ENCODE measurements around the gene SLC49A4. TPM values are rescaled to one million over a fixed set of nuclear protein-coding genes. Genes with fewer than 3 reads are reported as not detected.
A peak's percentile ranks its signal among the peaks of the same experiment; 100 is the strongest.
"Not testable (repeated sequence)": the region's sequence is repeated elsewhere in the genome, so short reads cannot be mapped to it uniquely, and the experiment has no call there.

Gene SLC49A4
- total RNA-seq: 15.7 TPM

- H3K4me3 ChIP-seq: peak within 1 kb of the TSS; percentile 65 to 84
- peak within 1 kb of the TSS; percentile 93 for H3K27ac ChIP-seq
- no peaks in the 10 kb centered on the region for H3K9me3 ChIP-seq
- H3K36me3 ChIP-seq: no peaks in the 10 kb centered on the region
- peak in 1 of 2 donors; percentile 89 for DNase-seq (ENCODE audit: extremely low spot score in 2 of 2)
- H3K4me1 ChIP-seq: peaks cover 38% of the 10 kb centered on the region
- intact Hi-C loops (cut with DNase I): no loop called here
- no peaks in the 10 kb centered on the region for H3K27me3 ChIP-seq
- TF ChIP-seq POLR2AphosphoS5 (IDR thresholded peaks at IDR 0.05; ENCODE audit: insufficient read depth in 1 of 2, low read depth in 1 of 2): peak in 1 of 2 donors; percentile 67
- TF ChIP-seq CTCF (IDR thresholded peaks at IDR 0.05): no peak
- TF ChIP-seq POLR2A (IDR thresholded peaks at IDR 0.05): peak in 1 of 2 donors; percentile 78
These were observed at the start of gene SLC49A4 for GRCh38 chr3:122794779-122795673. Gene SLC49A4, plus strand, starts transcription at chr3:122795069. Its CDS starts 124 bp downstream, at chr3:122795193.

DNA sequence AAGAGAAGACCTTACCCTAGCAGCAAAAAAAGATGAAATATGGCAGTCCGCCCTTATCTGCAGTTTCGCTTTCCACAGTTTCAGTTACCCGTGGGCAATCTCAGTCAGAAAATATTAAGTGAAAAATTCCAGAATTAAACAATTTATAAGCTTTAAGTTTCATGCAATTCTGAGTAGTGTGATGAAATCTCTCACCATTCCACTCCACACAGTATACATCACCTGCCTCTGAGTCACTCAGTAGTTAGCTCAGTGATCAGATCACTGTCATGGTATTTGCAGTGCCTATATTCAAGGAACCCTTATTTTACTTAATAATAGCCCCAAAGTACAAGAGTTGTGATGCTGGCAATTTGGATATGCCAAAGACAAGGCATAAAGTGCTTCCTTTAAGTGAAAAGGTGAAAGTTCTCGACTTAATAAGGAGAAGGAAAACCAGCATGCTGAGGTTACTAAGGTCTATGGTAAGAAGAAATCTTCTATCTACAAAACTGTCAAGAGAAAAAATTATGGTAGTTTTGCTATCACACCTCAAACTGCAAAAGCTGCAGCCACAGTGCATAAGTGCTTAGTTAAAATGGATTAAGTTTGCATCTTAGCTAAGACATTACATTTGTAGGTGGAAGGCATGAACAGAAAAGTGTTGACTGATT is 49.4 kb upstream of the SLC49A4 start:
- Histone ChIP-seq H3K27me3 (no peaks in the 10 kb centered on the region), H3K4me1 (no peaks in the 10 kb centered on the region), H3K27ac (no peak overlapping the region), H3K36me3 (peaks cover 0 to 26% of the 10 kb centered on the region in 2 donors), H3K9me3 (no peaks in the 10 kb centered on the region), H3K4me3 (no peak overlapping the region)
- no peak for DNase-seq (ENCODE audit: extremely low spot score in 2 of 2)
- TF ChIP-seq POLR2A (IDR thresholded peaks at IDR 0.05) (no peak), POLR2AphosphoS5 (IDR thresholded peaks at IDR 0.05; ENCODE audit: insufficient read depth in 1 of 2, low read depth in 1 of 2) (no peak), CTCF (IDR thresholded peaks at IDR 0.05) (no peak)
- intact Hi-C loops (cut with DNase I): no loop called here

DNA sequence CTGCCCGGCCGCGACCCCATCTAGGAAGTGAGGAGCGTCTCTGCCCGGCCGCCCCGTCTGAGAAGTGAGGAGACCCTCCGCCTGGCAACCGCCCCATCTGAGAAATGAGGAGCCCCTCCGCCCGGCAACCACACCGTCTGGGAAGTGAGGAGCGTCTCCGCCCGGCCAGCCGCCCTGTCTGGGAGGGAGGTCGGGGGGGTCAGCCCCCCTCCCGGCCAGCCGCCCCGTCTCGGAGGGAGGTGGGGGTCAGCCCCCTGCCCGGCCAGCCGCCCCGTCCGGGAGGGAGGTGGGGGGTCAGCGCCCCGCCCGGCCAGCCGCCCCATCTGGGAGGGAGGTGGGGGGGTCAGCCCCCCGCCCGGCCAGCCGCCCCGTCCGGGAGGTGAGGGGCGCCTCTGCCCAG is 47.6 kb upstream of the SLC49A4 start:
- H3K27me3 ChIP-seq; H3K9me3 ChIP-seq; H3K4me3 ChIP-seq; intact Hi-C loops (cut with DNase I); H3K4me1 ChIP-seq; DNase-seq (ENCODE audit: extremely low spot score in 2 of 2); H3K27ac ChIP-seq: not testable (repeated sequence)
- peaks cover 0 to 16% of the 10 kb centered on the region in 2 donors for H3K36me3 ChIP-seq

GRCh38 chr3:122748347-122748746 is 46.5 kb upstream of the SLC49A4 start:
- DNase-seq (ENCODE audit: extremely low spot score in 2 of 2): no peak
- no peak overlapping the region for H3K4me3 ChIP-seq
- intact Hi-C loops (cut with DNase I): no loop called here
- TF ChIP-seq POLR2AphosphoS5 (IDR thresholded peaks at IDR 0.05; ENCODE audit: insufficient read depth in 1 of 2, low read depth in 1 of 2) (no peak), CTCF (IDR thresholded peaks at IDR 0.05) (no peak), POLR2A (IDR thresholded peaks at IDR 0.05) (no peak)
- no peaks in the 10 kb centered on the region for H3K4me1 ChIP-seq
- H3K27ac ChIP-seq: no peak overlapping the region
- H3K9me3 ChIP-seq: no peaks in the 10 kb centered on the region
- H3K27me3 ChIP-seq: no peaks in the 10 kb centered on the region
- peaks cover 0 to 11% of the 10 kb centered on the region in 2 donors for H3K36me3 ChIP-seq

DNA sequence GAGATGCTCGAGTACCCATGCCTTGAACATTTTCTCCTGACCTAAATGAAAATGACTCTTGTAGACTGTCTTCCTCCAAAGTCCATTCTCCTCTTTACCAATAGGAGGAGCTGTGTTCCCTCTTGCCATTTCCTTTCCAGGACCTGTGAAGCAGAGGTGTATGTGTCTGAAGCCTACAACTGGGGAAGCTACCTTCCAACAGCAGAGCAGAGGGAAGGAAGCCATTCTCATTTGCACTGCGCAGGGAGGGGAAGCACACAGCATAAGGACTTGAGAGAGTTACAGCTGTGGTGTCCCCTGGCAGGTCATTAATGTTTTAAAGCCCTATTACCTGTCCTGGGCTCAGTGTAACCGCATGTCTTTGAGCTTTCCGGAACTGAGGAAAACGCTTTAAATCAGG is 39.9 kb upstream of the SLC49A4 start:
- H3K4me1 ChIP-seq: no peaks in the 10 kb centered on the region
- H3K4me3 ChIP-seq: no peak overlapping the region
- no peaks in the 10 kb centered on the region for H3K27me3 ChIP-seq
- no peak for TF ChIP-seq POLR2AphosphoS5 (IDR thresholded peaks at IDR 0.05; ENCODE audit: insufficient read depth in 1 of 2, low read depth in 1 of 2)
- peak in 1 of 3 experiments; percentile 54 for TF ChIP-seq CTCF (IDR thresholded peaks at IDR 0.05)
- no peak for DNase-seq (ENCODE audit: extremely low spot score in 2 of 2)
- H3K27ac ChIP-seq: no peak overlapping the region
- H3K9me3 ChIP-seq: no peaks in the 10 kb centered on the region
- intact Hi-C loops (cut with DNase I): no loop called here
- peaks cover 0 to 13% of the 10 kb centered on the region in 2 donors for H3K36me3 ChIP-seq
